GM19351 (cell line): ENCODE results near the gene CHCHD4.

Experiments used
- ATAC-seq: cut with Tn5 transposase; IDR thresholded peaks from one replicate; pipeline ENCODE4 v1.9.1; 2021; ENCODE audit warnings: mild to moderate bottlenecking, moderate library complexity; ENCODE audit not compliant: unreplicated experiment

Gene CHCHD4

DNA sequence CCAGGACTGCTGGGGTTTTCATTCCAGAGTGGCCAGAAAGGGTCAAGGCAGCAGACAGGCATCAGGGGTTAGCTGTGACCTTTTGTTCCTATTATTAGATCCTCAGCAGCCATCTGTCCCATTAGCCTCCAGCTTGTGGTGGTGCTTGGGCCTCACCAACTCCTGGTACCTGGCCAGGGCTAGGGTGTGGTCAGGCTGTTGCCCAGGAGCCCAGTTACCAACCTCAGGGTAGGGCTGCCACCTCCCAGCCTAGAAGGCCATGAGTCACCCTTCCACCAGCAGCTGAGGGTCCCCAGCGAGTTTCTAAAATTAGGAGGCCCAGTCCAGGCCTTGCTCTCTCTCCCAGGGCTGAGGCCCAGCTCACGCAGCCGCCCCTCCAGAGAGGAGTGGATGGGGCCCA is 12.3 kb upstream of the CHCHD4 start:
- ATAC-seq = no peak

DNA sequence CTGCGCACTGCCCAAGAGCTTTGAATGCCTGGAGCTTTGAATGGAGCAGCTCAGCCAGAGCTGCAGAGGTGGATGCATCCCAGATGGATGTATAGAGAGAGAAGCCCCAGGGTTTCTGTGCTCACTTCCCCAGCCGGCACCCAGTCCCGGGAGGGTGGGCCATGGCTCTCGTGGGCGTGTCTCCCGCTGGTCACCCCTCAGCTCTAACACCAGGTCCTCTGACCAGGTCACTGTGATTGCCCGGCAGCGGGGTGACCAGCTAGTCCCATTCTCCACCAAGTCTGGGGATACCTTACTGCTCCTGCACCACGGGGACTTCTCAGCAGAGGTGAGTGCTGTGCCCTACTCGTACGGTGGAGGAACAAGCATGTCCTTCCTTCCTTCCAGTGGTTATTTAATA is 10.9 kb upstream of the CHCHD4 start:
- no peak for ATAC-seq

DNA sequence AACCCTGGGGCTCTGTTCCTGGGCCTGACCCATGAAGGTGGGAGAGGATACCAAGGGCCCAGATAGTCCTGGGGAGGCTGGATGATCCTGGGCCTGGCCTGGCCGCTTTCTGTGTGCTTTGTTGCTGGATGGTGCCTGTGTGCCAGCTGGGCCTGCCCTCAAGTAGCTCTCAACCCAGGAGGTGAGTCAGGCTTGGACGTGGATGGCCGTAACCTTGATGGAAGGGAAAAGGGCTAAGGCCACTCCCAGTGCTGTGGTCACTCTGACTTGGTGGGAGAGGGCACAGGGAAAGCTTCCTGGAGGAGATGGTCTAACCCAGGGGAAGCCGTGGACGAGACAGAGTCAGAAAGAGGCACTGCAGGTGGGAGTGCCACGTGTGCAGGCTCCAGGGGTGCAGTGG is 9.6 kb upstream of the CHCHD4 start:
- ATAC-seq = no peak

DNA sequence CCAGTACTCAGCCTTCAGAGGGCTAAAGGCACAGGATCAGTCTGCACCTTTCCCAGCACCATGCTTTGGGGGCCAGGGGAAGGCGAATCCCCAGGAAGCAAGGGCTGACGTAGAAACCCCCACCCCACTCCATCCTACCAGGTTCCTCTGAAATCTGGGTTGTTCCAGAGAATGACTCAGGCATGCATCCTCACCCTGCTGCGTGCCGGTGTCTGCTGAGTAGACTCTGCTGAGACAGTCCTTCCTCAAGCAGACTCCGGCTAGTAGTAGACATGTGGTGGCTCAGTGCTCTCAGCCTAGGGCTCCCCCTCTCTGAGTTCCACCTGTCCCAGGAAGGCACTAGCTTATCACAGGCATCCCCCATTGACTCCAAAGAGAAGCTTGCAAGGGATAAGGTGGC is 9.2 kb upstream of the CHCHD4 start:
- no peak for ATAC-seq

DNA sequence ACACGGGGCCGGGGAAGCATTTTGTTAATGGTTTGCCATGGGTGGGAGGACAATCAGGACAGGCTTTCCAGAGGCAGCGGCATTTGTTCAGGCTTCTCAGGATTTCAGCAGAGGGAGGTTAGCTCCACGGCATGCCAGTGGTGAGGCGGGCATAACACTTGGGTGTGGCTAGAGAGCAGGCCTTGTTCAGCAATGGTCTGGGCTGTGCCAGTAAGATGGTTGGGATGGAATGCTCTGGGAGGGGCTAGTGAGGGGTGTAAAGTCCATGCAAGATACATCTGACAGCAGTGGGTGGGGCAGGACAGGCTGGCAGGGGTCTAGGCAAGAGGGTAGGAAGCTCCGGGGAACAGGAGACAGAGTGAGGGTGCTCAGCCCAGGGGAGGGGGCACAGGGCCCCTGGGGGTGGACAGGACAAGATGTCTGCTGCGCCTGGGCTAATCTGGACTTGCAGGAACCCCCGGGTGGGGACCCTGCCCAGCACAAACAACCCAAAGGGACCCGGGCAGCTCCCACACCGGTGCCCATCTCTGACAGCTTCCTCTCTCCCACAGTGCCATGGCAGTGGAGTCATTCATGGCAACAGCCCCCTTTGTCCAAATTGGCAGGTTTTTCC is 8.6 kb upstream of the CHCHD4 start:
- ATAC-seq = no peak

DNA sequence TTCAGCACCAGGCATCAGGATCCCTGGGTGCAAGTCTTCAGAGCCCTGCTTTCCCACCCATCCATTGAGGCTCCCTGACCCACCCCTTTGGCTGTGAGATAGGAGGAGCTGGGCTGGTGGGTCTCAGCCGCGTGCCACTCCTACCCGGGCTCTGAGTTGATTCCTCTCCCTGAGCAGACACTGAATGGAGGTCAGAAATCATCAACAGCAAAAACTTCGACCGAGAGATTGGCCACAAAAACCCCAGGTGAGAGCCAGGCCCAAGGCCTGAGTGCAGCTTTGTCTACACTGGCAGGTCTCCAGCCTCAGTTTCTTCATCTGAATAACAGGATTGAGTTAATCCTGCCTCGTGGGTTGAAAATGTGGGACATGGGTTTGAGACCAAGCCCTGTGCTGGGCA is 8.0 kb upstream of the CHCHD4 start:
- no peak for ATAC-seq

DNA sequence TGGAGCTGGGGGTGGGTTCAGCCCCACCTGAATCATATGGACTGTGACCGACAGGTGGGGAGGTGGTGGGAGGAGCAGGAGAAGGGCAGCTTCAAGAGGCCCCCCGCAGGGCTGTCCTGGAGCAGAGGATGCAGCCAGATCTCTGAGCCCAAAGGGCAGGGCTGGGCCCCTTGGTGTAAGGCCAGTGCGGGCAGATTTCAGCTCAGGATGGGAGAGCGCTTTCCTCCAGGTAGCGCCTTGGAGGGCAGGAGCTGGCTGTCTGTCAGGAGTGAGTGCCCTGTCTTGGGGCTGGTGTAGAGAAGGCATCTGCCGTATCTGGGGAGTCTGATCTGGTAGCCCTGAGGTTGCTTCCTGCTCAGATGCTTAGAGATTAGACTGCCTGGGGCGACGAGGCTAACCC is 7.5 kb upstream of the CHCHD4 start:
- ATAC-seq = no peak

DNA sequence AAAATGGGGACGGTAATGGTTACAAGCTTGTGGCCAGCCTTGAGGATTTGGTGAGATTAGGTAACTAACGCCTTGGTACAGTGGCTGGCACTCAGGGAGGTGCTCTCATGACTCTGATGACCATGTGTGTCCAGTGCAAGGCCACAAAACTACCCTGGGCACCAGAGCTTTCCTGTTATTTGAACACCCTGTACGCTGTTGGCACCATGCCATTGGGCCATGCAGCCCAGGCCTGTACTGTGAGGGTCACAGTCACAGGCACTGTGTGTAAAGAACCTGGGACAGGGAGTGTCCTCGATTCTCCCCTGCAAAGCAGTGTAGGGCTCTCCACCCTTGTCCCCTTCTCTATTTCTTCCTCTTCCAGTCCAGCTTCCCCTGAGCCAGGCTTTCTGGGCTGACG is 6.5 kb upstream of the CHCHD4 start:
- no peak for ATAC-seq

DNA sequence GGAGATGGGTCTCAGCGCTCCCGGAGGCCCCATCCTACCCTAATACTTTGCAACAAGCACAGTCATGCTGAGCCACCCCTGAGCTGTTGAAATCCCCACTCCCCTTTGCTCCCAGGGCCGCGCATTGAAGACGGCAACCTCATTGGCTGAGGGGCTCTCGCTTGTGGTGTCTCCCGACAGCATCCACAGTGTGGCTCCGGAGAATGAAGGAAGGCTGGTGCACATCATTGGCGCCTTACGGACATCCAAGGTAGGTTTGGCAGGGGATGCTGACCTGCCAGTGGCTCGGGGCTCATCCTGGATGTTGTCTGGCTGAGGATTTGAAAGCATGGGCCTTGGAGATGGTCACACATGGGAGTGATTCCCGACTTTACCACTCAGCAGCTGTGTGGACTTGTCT is 6.0 kb upstream of the CHCHD4 start:
- no peak for ATAC-seq

DNA sequence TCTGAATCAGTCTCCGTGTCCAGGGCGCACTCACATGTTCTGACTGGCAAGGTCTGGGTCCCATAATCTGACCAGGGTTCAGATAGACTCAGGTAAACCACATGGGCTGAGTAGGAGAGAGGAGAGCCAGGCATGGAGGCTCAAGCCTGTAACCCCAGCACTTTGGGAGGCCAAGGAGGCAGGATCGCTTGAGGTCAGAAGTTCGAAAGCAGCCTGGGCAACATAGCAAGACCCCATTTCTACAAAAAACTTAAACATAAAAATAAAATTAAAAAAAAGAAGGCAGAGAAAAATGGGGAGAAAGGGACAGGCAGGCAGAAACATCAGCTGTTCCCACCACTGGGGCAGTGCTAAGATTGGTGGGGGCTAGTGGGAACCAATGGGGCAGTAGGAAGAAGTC is 5.6 kb upstream of the CHCHD4 start:
- no peak for ATAC-seq

DNA sequence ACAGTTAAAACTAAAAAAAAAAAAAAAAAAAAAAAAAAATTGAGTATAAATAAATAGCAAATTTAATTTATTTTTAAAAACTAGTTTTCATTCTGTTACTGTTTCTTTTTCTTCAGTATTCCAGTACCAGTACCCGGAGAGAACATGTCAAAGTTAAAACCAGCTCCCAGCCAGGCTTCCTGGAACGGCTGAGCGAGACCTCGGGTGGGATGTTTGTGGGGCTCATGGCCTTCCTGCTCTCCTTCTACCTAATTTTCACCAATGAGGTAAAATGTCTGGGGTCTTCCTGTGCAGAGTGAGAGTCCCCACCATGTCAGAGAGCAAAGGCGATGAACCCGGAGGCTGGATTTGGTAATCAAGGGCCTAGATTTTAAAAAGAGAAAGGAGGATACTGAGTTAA is 4.6 kb upstream of the CHCHD4 start:
- no peak for ATAC-seq

DNA sequence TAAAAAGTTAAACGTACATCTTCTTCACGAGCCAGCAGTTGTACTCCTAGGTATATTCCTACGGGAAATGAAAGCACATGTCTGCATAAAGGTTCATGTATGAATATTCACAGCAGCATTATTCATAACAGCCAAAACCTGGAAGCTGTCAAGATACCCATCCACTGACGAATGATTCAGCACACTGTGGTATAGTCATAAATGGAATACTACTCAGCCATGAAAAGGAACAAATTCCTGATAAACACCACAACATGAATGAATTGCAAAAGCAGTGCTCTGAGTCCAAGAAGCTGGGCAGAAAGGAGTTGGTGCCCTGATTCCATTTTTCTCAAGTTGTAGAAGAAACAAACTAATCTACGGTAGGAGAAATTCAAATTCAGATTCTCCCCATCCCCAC is 4.1 kb upstream of the CHCHD4 start:
- no peak for ATAC-seq

DNA sequence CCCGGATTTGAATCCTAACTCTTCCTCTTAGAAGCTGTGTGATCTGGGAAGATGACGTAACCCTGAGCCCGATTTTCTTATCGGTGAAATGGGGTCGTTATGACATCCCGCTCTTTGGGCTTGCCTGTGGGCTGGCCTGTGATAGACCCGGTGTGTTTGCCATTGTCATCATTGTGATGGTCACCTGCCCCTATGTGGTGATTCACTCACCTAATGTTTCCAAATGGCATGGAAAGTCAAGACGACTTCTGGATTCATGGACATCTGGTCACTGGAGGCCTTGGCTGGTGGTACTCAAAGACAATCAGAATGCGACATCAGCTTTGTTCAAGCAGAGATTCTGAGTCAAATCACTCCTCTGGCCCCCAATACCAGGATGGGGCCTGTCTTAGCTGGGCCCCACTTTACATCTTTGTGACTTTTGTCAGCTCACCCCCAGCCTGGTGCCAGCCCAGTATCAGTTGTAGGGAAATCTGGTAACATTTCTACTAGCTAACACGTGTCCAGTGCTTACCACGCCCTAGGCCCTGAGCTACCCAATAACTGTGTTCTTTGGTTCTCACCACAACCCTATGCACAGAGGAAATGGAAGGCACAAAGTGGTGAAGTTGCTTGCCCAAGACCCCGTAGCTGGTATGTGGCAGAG is 3.0 kb upstream of the CHCHD4 start:
- no peak for ATAC-seq

DNA sequence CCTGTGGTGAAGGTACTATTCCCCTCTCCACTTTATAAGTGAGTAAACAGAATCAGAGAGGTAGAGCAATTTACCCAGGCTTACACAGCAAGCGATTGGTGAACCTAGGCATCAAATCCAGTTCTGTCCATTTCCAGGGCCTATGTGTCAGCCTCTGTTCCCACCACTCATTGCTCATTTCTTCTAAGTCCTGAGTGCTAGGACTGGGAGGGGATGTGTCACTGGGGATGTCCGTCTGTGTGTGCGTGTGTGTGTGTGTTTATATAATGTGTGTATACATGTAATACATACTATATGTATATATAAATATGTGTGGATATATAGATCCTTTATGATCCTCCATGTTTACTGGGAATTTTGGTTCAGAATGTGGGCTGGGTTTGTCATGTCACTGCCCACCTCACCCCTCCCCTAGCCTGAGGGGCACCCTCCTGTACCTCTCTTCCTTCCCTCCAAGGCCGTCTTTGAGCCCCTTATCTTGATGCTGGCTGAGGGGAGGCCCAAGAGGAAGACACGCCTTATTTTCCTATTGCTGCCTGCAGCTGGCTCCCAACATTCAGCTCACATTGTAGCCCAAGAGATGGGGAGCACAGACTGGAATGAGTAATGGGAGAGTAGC is 2.3 kb upstream of the CHCHD4 start:
- ATAC-seq = no peak

DNA sequence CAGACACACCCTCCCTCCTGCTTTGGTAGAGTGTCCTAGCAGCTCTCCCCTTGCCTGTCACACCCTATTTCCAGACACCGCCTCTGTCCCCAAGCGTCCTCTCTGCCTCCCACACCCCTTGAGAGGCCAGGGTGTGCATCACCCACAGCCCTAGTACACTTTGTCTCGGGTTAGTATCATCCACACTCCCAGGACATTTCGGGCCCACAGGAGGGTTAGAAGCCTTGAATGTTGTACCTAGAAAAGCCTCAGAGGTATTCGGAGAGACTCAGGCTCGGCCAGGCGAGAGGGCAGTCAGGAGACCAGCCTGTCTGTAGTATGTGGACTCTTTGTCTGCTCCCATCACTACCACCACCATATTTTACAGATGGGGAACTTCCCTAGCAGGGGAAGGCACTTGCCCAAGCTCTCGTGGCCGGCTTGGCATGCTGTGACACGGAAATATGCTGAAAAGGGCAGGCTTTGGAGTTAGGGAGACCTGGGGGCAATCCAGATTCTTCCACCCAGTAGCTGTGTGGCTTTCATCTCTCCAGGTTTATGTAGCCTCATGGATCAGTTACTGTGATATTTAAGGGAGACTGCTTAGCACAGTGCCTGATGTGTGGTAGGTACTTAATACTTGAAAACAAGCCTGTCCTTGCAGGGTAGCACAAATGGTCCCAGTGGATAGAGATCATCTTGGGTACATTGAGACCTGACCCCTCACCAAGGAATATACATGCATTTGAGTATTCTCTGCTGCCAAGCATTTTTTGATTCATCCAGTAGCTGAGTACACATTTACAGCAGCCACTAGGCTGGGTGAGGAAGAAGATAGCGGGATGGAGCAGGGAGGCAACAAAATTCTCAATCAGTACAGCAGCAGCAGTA is 1.6 kb upstream of the CHCHD4 start:
- ATAC-seq = no peak

DNA sequence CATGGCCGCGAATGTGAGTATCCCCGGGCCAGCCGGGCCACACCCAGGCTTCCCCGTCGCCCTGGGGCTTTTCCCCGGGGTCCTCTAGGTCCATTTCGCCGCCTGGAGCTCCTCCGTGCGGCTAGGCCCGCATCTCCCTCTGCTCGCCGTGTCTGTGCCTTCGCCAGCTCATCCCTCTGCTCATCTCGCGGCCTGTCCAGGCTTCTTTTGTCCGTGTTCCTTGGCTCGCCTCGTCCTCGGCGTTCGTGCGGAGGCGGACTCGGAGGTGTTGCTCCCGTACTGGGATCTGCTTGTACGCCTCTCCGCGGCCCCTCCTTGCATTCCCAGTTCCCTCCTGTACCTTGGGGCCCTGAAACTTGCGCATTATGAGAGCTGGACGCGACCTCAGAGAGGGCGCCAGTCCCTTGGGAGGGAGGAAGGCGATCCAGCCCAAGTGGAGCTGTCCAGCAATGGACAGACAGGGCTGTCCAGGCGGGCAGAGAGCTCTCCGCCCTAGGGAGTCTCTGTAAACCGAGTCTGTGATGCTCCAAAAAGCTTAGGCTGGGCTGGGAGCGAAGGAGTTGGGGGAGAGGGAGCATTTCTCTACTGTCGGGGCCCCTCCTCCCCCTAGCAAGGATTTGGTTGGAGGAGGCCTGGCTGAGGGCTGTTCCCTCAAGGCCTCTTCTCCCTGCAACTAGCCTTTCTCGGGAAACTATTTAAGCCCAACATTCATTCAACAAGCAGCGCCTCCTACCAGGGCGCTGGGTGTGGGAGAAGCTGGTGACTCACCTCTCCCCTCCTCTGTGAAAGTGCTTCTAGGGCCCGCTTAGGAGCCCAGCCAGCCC is 735 bp upstream of the CHCHD4 start:
- ATAC-seq = peak; percentile 25

DNA sequence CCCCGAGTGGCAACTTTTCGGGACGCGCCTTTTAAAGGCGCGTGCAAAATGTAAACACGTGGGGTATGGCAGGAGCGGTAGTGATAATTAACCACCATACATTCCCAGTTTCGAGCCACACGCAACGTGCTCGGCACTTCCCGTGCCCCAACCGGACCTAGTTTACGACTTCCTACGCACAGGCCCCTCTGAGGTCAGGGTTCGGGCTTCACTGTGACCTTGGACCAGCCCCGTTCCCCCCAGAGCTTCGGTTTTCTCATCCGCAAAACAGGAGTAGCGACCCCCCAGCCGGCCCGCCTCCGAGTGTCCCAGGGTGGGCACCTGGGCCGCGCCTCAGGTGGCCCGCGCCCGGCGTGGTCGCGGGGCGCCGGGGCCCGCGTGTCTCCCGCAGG is 451 bp downstream of the CHCHD4 start:
- peak; percentile 39 for ATAC-seq

DNA sequence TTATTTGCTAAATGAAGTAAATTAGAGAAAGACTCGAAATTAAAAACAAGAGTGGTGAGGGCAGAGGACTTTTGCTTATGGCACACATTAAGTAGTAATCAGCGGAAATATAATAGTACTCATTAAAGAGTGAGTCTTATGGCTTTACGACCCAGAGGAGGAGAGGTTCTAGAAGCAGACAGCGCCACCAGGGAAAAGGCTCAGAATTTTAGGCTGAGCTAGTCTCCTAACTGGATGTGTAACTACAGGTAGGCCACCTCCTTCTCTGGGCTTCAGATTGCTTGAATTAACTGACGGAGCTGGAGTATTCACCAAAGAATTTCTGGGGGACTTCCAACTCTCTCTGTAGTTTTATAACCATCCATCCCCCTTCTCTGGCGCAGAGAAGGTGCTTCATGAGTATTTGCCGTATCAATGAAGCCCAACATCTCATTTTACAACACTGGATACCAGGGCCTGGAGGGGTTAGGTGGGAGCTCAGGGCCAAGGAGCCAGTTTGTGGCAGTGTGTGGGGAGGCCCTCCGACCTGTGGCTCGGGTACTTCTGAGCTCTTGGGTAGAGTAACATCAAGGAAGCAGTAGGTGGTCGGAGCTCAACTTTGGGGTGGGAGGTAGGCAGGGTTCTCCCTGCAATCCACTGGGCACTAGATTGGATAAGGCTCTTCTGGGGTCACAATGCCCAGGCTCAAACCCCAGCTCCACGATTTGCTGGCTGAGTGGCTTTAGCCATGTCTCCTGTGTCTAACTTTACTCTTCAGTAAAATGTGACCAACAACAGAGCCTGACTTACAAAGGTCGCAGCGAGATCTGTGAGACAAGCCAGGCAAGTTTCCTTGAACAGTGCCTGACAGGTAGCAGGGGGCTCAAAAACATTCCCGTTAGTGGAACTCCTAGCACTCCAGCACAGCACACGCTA is 1.1 kb downstream of the CHCHD4 start:
- ATAC-seq = no peak

DNA sequence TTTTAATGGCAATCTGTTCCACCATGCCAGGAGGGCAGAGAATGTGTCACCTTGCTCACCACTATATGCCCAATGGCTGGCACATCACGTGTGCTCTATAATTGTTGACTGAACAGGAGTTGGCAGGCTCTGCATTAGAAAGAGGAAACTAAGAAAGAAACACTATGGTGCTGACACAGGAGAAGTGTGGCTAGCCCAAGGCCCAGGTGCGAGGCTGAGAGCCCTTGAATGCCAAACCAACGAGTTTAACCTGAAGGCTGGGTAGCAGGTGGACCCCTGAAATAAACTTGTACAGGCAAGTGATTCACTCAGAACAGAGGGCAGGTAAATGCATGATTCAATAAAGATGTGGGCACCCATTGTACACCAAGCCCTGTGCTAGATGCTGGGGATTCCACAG is 2.4 kb downstream of the CHCHD4 start:
- no peak for ATAC-seq

DNA sequence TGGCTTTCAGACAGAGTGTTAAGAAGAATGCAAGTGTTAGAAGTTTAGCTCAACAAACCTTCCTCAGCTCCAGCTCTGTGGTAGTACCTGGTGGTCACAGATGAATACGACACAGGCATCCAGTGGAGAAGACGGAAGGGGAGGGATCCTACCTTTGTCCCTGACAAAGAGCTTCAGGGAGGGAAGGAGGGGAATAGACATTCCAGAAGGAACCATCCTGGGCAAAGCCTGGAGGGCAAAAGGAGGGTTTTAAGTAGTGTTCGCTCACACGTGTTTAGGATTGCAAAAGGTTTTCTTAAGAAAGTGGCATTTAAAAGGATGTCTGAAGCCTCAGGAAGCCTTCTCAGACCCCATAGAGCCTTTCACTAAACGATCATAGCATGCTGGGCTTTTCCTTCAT is 2.8 kb downstream of the CHCHD4 start:
- no peak for ATAC-seq
